ENCODE results near the gene UBE2E2. TPM values are rescaled to one million over a fixed set of nuclear protein-coding genes. Genes with fewer than 3 reads are reported as not detected.
A peak's percentile ranks its signal among the peaks of the same experiment; 100 is the strongest.

The UBE2E2 gene
- total and polyA plus RNA-seq, 4 donors, result 21.5 to 87.5 (median 29.0) TPM

- no peak for ATAC-seq (ENCODE audit: insufficient read depth, low FRiP score)
- WGBS, 2 donors, result 92 to 93% methylated on average over 2 of the region's 2 CpGs
- H3K9me3 ChIP-seq (ENCODE audit: control insufficient read depth in 4 of 4, insufficient read depth in 3 of 4, low read length in 3 of 4), result no peaks in the 10 kb centered on the region
- H3K36me3 ChIP-seq (ENCODE audit: control insufficient read depth in 4 of 4, insufficient read depth in 4 of 4, low read length in 4 of 4), result no peaks in the 10 kb centered on the region
- peaks cover 0 to 7% (median 0%) of the 10 kb centered on the region in 5 donors for H3K4me1 ChIP-seq (ENCODE audit: control insufficient read depth in 5 of 5, insufficient read depth in 5 of 5, low read length in 5 of 5)
- no peak overlapping the region for H3K9ac ChIP-seq (ENCODE audit: insufficient read depth in 1 of 2, low read length in 2 of 2)
- H3K4me3 ChIP-seq, result no peak overlapping the region
- no peak overlapping the region for H3K27ac ChIP-seq (ENCODE audit: low read depth in 1 of 2, low read length in 1 of 2)
- no peak for TF ChIP-seq CTCF (IDR thresholded peaks at IDR 0.05; ENCODE audit: control extremely low read depth, extremely low read depth)
- DNase-seq, result peak in 1 of 3 donors; percentile 38
- H3K27me3 ChIP-seq (ENCODE audit: control insufficient read depth in 3 of 3, insufficient read depth in 3 of 3, low read length in 2 of 3), result no peaks in the 10 kb centered on the region
Measured at GRCh38 chr3:23254282-23254681, 51.2 kb downstream of the UBE2E2 start.

- no peak for TF ChIP-seq CTCF (IDR thresholded peaks at IDR 0.05; ENCODE audit: control extremely low read depth, extremely low read depth)
- Histone ChIP-seq H3K27me3 (ENCODE audit: control insufficient read depth in 3 of 3, insufficient read depth in 3 of 3, low read length in 2 of 3) (no peaks in the 10 kb centered on the region), H3K9ac (ENCODE audit: insufficient read depth in 1 of 2, low read length in 2 of 2) (no peak overlapping the region), H3K4me3 (no peak overlapping the region), H3K9me3 (ENCODE audit: control insufficient read depth in 4 of 4, insufficient read depth in 3 of 4, low read length in 3 of 4) (no peaks in the 10 kb centered on the region), H3K27ac (ENCODE audit: low read depth in 1 of 2, low read length in 1 of 2) (no peak overlapping the region), H3K36me3 (ENCODE audit: control insufficient read depth in 4 of 4, insufficient read depth in 4 of 4, low read length in 4 of 4) (no peaks in the 10 kb centered on the region), H3K4me1 (ENCODE audit: control insufficient read depth in 5 of 5, insufficient read depth in 5 of 5, low read length in 5 of 5) (peaks cover 0 to 7% (median 0%) of the 10 kb centered on the region in 5 donors)
- DNase-seq (no peak), ATAC-seq (ENCODE audit: insufficient read depth, low FRiP score) (no peak)
- WGBS, 2 donors, result 58 to 67% methylated on average over 3 of the region's 3 CpGs
Measured at GRCh38 chr3:23254835-23255234, 51.7 kb downstream of the UBE2E2 start.

DNA sequence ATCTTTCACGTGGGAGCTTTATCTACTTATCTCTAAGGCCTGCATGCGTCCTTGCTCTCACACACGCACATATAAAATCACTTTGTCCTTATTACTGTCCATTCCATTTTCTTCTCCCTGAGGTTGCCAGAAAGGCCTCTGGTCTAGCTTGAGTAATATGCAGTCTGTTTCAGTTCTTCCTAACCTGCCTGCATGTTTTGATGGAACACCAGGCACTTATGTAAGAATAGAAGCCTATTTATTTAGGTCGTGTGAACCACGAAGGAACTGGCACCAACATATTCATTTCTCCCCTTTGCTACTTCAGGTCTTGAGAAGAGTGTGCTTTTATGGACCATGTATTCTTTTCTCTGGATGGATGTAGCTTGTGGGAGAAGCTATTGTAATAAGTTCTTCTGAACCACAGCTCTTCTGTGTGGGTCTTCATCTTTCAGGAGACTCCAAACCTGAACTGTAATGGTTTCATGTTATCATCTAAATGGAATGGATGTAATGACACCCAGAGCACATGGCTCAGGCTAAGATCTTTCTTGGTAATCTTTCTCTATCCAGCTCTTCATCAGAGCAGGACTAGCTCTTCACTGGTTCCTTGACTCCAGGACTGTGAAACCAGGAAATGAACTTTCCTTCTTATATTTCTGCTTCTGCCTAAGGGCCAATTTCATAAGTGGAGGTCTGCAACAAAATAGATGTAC is 53.8 kb downstream of the UBE2E2 start:
- no peak overlapping the region for H3K27ac ChIP-seq (ENCODE audit: low read depth in 1 of 2, low read length in 1 of 2)
- H3K4me1 ChIP-seq (ENCODE audit: control insufficient read depth in 5 of 5, insufficient read depth in 5 of 5, low read length in 5 of 5), result peaks cover 0 to 7% (median 0%) of the 10 kb centered on the region in 5 donors
- no peak overlapping the region for H3K4me3 ChIP-seq
- H3K27me3 ChIP-seq (ENCODE audit: control insufficient read depth in 3 of 3, insufficient read depth in 3 of 3, low read length in 2 of 3), result no peaks in the 10 kb centered on the region
- TF ChIP-seq CTCF (IDR thresholded peaks at IDR 0.05; ENCODE audit: control extremely low read depth, extremely low read depth), result no peak
- no peak overlapping the region for H3K9ac ChIP-seq (ENCODE audit: insufficient read depth in 1 of 2, low read length in 2 of 2)
- WGBS, 2 donors, result 66 to 78% methylated on average over 5 of the region's 5 CpGs
- no peaks in the 10 kb centered on the region for H3K36me3 ChIP-seq (ENCODE audit: control insufficient read depth in 4 of 4, insufficient read depth in 4 of 4, low read length in 4 of 4)
- DNase-seq, result no peak
- ATAC-seq (ENCODE audit: insufficient read depth, low FRiP score), result no peak
- no peaks in the 10 kb centered on the region for H3K9me3 ChIP-seq (ENCODE audit: control insufficient read depth in 4 of 4, insufficient read depth in 3 of 4, low read length in 3 of 4)

DNA sequence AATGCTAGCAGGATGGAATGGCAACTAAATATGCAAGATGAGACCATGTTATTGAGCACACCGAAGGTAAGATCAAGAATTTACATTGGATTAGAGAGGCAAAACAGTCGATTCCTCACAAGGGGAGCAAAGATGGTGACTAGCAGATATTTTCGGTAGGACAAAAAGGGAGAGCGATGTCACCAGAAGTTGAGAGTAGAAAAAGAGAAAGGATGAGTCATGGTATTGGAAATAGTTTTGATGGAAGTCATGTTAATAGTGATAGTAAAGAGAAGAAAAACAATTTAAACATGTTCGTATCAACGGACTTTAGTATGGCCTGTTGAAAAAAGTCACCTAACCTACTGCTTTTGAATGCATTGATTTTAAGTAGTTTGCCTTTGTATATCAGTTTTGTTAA is 55.0 kb downstream of the UBE2E2 start:
- WGBS, 2 donors, result 97% methylated on average over 6 of the region's 6 CpGs
- no peak for ATAC-seq (ENCODE audit: insufficient read depth, low FRiP score)
- H3K9me3 ChIP-seq (ENCODE audit: control insufficient read depth in 4 of 4, insufficient read depth in 3 of 4, low read length in 3 of 4), result no peaks in the 10 kb centered on the region
- H3K4me3 ChIP-seq, result no peak overlapping the region
- DNase-seq, result no peak
- H3K27me3 ChIP-seq (ENCODE audit: control insufficient read depth in 3 of 3, insufficient read depth in 3 of 3, low read length in 2 of 3), result no peaks in the 10 kb centered on the region
- H3K27ac ChIP-seq (ENCODE audit: low read depth in 1 of 2, low read length in 1 of 2), result no peak overlapping the region
- no peak overlapping the region for H3K9ac ChIP-seq (ENCODE audit: insufficient read depth in 1 of 2, low read length in 2 of 2)
- no peak for TF ChIP-seq CTCF (IDR thresholded peaks at IDR 0.05; ENCODE audit: control extremely low read depth, extremely low read depth)
- H3K4me1 ChIP-seq (ENCODE audit: control insufficient read depth in 5 of 5, insufficient read depth in 5 of 5, low read length in 5 of 5), result peaks cover 0 to 7% (median 0%) of the 10 kb centered on the region in 5 donors
- no peaks in the 10 kb centered on the region for H3K36me3 ChIP-seq (ENCODE audit: control insufficient read depth in 4 of 4, insufficient read depth in 4 of 4, low read length in 4 of 4)

Data from lung (tissue), 12 donors.